Suppressor macrophage (primary cell): Measurements from ENCODE around the gene FCN1.

Source experiments
- DNase-seq, 4 experiments: peaks; one replicate each; pipeline ENCODE4 v3.0.0-alpha.2; 2020 to 2022

The FCN1 gene

DNA sequence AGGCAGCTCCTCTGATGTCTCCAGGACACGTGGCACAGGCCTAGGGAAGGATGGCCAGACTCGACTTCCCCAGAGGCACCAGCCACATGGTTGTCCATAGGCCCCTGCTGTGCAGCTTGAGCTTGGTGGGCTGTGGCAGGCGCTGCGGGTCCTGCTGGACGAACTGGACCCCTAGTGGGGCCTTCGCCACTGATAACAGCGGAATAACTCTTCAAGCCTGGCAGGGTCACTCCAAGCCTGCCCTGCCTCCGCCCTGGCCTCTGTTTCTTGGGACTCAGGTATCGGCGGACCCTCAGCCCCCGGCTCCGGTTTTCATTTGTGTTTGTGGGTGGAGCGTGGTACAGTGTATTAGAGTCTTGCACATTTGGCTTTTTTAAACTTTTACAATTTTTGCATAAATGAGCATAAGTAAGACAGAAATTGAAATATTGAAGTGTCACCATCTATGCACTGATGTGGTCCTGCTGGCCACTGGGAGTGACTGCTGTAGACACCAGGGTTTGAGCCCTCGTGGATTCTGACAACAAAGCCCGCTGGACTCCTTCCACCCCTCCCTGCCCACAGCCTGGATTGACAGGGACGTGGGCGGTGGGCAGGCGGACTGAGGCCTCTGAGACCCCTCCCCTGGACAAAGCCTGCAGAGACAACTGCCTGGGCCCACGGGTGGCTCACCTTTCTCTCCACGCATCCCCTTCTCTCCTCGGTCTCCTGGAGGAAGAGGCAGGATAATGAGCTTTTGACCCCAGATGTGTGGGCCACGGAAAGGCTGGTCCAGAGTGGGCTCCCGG, 3.8 kb downstream of the FCN1 start:
- peak in 1 of 4 experiments; percentile 1 for DNase-seq

DNA sequence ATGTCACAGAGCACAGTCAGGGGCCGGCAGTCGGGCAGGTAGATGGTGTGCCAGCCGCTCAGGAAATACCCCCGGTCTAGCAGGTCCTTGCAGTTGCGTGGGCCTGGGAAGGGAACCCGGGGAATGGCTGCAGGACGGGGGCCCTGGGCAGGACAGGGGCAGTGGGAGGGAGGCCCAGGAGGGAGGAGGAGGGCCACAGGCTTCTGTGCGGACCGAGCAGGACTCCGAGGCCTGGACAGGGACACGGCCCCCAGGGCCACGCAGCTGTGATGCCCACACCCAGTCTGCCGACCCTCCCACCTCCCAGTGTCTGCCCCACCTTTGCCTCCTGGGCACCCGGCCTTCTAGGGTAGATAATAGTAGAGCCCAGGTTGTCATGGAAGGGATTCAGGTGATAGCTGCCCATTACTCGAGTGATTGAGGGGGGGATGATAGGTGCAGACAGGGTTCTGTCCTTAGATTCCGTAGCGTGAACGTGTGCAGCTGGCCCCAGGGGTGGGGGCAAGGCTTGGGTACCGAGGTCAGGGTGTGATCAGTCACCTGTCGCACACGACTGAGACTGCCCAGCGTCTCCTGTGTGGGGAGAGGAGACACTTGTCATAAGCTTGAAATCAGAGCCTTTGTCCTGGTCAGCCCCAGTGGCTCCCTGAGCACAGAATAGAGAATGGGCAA, 4.5 kb downstream of the FCN1 start:
- DNase-seq, result no peak

DNA sequence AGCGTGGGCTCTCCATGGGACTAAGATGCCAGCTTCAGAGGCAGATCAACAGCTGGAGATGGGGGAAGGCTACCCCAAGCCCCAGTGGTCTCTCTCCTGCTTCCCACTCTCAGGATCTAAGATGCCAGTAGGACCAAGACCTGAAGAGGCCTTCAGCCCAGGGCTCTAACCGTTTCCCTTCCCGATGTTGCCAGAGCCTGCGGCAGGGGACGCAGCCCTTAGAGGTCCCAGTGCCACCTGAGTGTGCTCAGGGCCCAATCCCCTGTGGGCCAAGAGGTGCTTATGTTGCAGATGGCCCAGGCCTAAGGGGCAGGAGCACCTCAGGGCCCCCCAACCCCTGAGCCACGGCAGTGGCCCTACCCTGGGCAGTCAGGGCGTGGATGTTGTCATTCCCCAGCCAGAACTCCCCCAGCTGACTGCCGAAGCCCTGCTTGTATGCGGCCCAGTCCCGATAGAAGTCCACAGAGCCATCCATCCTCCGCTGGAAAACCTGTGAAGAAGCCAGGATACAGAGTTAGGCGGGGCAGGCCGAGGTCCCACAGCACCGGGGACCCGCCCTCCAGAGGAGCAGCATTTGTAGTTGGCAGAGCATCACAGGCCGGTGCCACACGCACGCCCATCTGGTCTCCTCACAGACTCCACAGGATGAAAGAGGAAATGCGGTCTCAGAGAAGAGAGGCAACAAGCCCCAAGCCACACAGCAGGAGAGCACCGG, 5.4 kb downstream of the FCN1 start:
- no peak for DNase-seq

- DNase-seq, result no peak
Observed at GRCh38 chr9:134909511-134910481, 7.9 kb downstream of the FCN1 start.

DNA sequence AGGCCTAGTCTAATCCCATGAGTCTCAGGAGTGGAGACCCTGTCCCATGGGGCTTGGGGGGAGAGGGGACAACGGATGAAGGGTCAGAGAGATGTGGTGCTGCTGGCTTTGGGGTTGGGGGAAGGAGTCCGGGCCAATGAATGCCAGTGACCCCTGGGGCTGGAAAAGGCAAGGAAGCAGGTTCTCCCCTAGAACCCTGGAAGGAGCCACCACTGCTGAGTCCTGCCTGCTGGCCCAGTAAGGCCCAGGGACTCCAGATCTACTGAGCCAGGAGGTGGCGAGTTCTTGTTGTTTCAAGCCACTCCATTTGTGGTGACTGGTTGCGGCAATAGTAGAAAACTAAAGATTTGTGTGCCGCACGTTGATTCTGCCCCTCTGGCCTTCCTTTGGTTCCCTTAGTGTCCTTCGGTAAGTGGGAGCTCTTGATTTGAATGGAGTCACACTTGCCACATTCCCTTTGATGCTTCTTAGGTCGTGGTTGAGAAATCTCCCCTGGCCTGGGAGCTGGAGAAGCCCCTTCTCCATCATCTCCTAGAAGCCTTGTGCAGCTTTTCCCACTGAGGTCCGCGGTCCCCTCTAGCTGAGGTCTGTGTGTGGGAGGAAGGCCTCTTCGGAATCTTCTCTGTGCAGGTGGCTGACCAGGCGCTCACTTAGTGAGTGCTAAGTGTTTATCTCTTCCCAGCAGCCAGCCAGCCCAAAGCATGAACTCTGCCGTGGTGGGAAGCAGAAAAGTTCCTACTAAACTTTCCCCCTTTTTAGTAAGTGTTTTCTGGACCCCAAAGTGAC, 9.0 kb downstream of the FCN1 start:
- no peak for DNase-seq

- DNase-seq, result peak in 2 of 4 experiments; percentile 22 to 40
Observed at GRCh38 chr9:134902936-134903335, 14.8 kb downstream of the FCN1 start.

DNA sequence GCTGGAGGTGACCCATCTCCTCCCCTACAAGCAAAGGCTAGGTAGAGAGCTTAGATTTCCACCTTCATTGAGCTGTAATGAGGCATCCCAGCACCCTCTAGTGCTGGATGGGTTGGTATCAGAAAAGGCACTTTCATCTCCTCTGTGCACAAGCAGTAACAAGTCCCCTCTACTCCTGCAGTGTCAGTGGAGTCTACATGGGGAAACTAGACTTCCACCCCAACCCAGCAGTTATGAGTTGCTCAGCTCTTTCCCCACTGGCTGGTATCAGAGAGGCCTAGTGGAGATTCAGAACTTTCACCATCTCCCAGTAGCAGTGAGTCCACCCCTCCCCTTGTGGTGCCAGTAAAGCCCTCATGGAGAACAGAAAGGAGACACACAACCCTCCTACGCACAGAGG, 17.9 kb downstream of the FCN1 start:
- no peak for DNase-seq

- no peak for DNase-seq
Observed at GRCh38 chr9:134899168-134899567, 18.5 kb downstream of the FCN1 start.

- DNase-seq, result no peak
Observed at GRCh38 chr9:134898319-134898718, 19.4 kb downstream of the FCN1 start.

- no peak for DNase-seq
Observed at GRCh38 chr9:134897584-134898170, 20.0 kb downstream of the FCN1 start.

GRCh38 chr9:134896834-134897583, 20.7 kb downstream of the FCN1 start:
- no peak for DNase-seq

GRCh38 chr9:134895908-134896833, 21.5 kb downstream of the FCN1 start:
- peak; percentile 56 to 71 (median 62) for DNase-seq

DNA sequence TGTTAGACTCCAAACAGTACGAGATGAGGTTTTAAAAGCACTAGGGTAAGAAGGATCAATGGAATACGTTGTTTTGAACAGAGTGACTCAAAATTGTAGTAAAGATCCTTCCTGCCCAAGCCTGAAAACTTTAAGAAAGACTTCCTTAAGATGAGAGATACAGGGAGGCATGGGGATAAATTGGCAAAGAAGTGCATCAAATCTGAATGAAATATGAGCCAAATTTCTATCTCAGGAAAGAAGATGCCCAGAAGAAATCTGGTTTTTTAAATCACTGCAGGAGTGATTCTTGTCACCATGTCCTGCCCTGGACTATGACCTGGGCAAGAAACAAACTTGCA, 22.2 kb downstream of the FCN1 start:
- DNase-seq, result no peak

- DNase-seq, result no peak
Observed at GRCh38 chr9:134895097-134895496, 22.6 kb downstream of the FCN1 start.

- no peak for DNase-seq
Observed at GRCh38 chr9:134894136-134894860, 23.4 kb downstream of the FCN1 start.

- no peak for DNase-seq
Observed at GRCh38 chr9:134892820-134893420, 24.8 kb downstream of the FCN1 start.

DNA sequence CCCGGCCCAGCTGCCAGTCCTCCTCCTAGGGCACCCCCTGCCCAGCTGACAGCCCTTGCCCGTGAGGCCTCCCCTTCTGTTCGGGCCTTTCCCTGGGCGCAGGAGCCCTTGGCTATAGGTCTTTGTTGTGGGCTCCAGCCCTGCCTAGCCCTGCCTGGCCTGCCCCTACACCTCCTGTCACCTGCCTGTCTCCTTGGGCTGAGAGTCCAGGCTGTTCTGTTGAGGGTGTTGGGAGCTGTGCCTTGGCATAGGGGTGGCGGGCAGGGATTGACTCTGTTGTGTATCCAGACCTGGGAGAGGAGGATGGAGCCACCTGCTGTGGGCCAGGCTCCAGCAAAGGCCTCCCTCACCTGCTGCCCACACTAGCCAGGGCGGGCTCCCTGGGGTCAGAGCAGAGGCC, 25.5 kb downstream of the FCN1 start:
- DNase-seq, result no peak

DNA sequence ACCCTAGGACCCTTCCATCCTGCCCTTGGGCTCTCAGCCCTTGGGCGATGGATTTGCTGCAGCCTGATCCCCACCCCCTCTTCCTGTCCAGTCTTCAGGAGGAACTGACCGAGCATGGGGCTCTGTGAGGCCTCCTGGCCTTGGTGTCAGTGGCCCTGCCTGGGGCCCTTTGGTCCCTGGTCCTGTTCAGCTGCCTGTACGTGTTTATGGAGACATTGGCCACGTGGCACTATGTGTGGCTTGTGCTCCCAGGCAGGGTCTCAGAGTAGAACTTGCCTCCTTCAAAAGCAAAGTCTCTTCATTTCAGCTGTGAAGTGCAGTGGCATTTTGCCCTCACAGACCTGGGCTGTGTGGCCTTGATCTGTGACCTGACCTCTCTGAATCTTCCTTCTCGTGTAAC, 26.0 kb downstream of the FCN1 start:
- DNase-seq, result peak in 2 of 4 experiments; percentile 43 to 46
